Stomach (tissue), 4 donors: ENCODE measurements around the gene NOS1.
"Not testable (repeated sequence)": the region's sequence is repeated elsewhere in the genome, so short reads cannot be mapped to it uniquely, and the experiment has no call there.

Experiments
- CTCF ChIP-seq, 7 experiments: fragments of 450-650 bp in 4 of 7; fragments of 200-600 bp in 3 of 7; sonication (generic) in 3 of 7; IDR thresholded peaks; one replicate each; pipeline ENCODE4 v1.5.1; 2016 to 2019; ENCODE audit warnings: antibody characterized with exemption in 7 of 7, control low read depth in 2 of 7, mild to moderate bottlenecking in 1 of 7
- EP300 ChIP-seq: sonication (generic); formaldehyde crosslinking; IDR thresholded peaks from one replicate; pipeline ENCODE4 v1.6.1; 2017; ENCODE audit warnings: antibody characterized with exemption
- POLR2A ChIP-seq, 4 donors: fragments of 450-650 bp; IDR thresholded peaks; one replicate each; pipeline ENCODE4 v1.6.1; 2016; ENCODE audit warnings: antibody characterized with exemption in 4 of 4, control low read depth in 2 of 4, mild to moderate bottlenecking in 1 of 4, moderate library complexity in 1 of 4

- not testable (repeated sequence) for TF ChIP-seq CTCF (IDR thresholded peaks at IDR 0.05); EP300; POLR2A (IDR thresholded peaks at IDR 0.05)
Observed at GRCh38 chr12:117181468-117181843, 180.0 kb downstream of the NOS1 start.
